AG04450 (cell line): ENCODE data around the gene MYO7B. TPM values are rescaled to one million over a fixed set of nuclear protein-coding genes. Genes with fewer than 3 reads are reported as not detected.

ENCODE experiments used
- CTCF ChIA-PET: fragments of 300-600, 350-600 bp; formaldehyde crosslinking; extraction: SDS; loops from one replicate; lab custom pipeline; 2022; ENCODE audit warnings: antibody characterized with exemption, inconsistent platforms; lab: Charles Lee
- POLR2A ChIA-PET: fragments of 350-600 bp; formaldehyde crosslinking; extraction: SDS; loops from one replicate; lab custom pipeline; 2021; ENCODE audit warnings: antibody characterized with exemption, inconsistent platforms; lab: Yijun Ruan, JAX
- DNase-seq: peaks from one replicate; pipeline ENCODE4 v3.0.0-alpha.2; 2011; ENCODE audit warnings: low read depth, low spot score
- H3K27ac ChIP-seq: one replicate; pipeline ENCODE4 v1.5.1; 2012; ENCODE audit warnings: low read depth, low read length, control low read depth
- H3K27me3 ChIP-seq: one replicate; pipeline ENCODE4 v1.6.0; 2012; ENCODE audit warnings: low read length; ENCODE audit not compliant: control insufficient read depth, insufficient read depth
- H3K4me3 ChIP-seq: 2 replicates; pipeline ENCODE4 v1.5.1; 2011; ENCODE audit warnings: mild to moderate bottlenecking, low read depth, low read length, control low read depth
- H3K9me3 ChIP-seq: 2 replicates; pipeline ENCODE4 v1.5.1; 2012; ENCODE audit warnings: low read length; ENCODE audit not compliant: control insufficient read depth, insufficient read depth
- polyA plus RNA-seq: library from polyadenylated mRNA; depleted of rRNA; stranded (reverse); fragments of >200 nt; gene quantifications from 2 replicates; pipeline ENCODE4 v1.2.3, GENCODE V29; 2011
- TF ChIP-seq, protein P1 (sequence below): IDR thresholded peaks from 2 replicates; pipeline ENCODE4 v1.5.1; 2011; ENCODE audit warnings: low read depth, low read length, control low read depth, inconsistent platforms

MYO7B gene
- polyA plus RNA-seq, 1 experiment, result 0.02 TPM

DNA sequence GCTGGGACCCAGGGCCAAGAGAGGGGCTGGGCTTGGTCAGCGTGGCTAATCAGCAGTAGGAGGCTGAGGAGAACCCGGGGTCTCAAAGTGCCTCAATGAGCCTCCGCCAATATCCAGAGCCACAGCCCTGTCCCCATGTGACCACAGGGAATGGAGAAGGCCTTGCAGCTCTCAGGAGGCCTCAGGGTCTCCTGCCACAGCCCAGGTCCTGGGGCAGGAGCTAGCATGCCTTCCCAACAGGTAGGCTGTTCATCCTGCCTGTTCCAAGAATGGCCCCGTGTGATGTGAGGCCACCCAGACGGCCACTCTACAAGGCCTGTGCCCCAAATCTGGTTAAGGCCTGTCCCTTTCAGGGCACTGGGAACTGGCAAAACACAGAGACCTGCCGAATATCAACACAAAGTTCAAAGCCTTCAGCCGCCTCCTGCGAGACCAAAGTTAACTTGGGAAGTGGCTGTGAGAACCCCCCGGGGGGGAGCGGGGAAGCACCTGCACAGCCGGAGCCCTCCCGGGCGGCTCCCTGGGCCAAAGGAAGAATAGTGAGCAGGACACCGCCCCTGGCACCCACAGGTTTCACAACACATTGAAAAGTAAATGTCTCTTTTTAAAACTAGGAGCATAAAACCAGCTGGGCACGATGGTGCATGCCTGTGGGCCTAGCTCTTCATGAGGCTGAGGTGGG lies 144.3 kb downstream of the MYO7B start:
- ChIA-PET CTCF (no interaction called here), POLR2A (no interaction called here)
- TF ChIP-seq, protein P1, sequence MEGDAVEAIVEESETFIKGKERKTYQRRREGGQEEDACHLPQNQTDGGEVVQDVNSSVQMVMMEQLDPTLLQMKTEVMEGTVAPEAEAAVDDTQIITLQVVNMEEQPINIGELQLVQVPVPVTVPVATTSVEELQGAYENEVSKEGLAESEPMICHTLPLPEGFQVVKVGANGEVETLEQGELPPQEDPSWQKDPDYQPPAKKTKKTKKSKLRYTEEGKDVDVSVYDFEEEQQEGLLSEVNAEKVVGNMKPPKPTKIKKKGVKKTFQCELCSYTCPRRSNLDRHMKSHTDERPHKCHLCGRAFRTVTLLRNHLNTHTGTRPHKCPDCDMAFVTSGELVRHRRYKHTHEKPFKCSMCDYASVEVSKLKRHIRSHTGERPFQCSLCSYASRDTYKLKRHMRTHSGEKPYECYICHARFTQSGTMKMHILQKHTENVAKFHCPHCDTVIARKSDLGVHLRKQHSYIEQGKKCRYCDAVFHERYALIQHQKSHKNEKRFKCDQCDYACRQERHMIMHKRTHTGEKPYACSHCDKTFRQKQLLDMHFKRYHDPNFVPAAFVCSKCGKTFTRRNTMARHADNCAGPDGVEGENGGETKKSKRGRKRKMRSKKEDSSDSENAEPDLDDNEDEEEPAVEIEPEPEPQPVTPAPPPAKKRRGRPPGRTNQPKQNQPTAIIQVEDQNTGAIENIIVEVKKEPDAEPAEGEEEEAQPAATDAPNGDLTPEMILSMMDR, result no peak
- no peak overlapping the region for H3K4me3 ChIP-seq
- no peak for DNase-seq
- H3K27me3 ChIP-seq, result peaks cover 17% of the 10 kb centered on the region
- no peak overlapping the region for H3K27ac ChIP-seq
- no peaks in the 10 kb centered on the region; the same call in 1 of the 2 replicates for H3K9me3 ChIP-seq

GRCh38 chr2:127680706-127681287 lies 145.3 kb downstream of the MYO7B start:
- ChIA-PET CTCF (no interaction called here), POLR2A (no interaction called here)
- Histone ChIP-seq H3K27ac (no peak overlapping the region), H3K27me3 (peaks cover 17% of the 10 kb centered on the region), H3K4me3 (no peak overlapping the region), H3K9me3 (no peaks in the 10 kb centered on the region; the same call in 1 of the 2 replicates)
- DNase-seq, result no peak
- TF ChIP-seq, protein P1, result no peak

- TF ChIP-seq, protein P1, result no peak
- peaks cover 17% of the 10 kb centered on the region for H3K27me3 ChIP-seq
- no peak overlapping the region for H3K27ac ChIP-seq
- no peak overlapping the region for H3K4me3 ChIP-seq
- DNase-seq, result no peak
- CTCF ChIA-PET, result interaction anchor here (0.7 kb wide), 1 partner anchor 128 kb away, joined by 3 read pairs; no protein-coding TSS in a partner anchor
- POLR2A ChIA-PET, result no interaction called here
- no peaks in the 10 kb centered on the region; the same call in 1 of the 2 replicates for H3K9me3 ChIP-seq
These were observed 145.9 kb downstream of the MYO7B start for GRCh38 chr2:127681288-127681804.

GRCh38 chr2:127681976-127682857 lies 146.7 kb downstream of the MYO7B start:
- H3K9me3 ChIP-seq, result no peaks in the 10 kb centered on the region; the same call in 1 of the 2 replicates

More at GRCh38 chr2:127681976-127682857, 146.7 kb downstream of the MYO7B start:
- ChIA-PET CTCF (interaction anchor here (0.6 to 1.8 kb wide), 3 partner anchors 91 to 127 kb away, joined by 3 to 8 read pairs (median 3); no protein-coding TSS in a partner anchor), POLR2A (no interaction called here)
- no peak for DNase-seq
- TF ChIP-seq, protein P1, result no peak
- Histone ChIP-seq H3K27ac (no peak overlapping the region), H3K4me3 (no peak overlapping the region), H3K27me3 (peaks cover 10% of the 10 kb centered on the region)
